BLaER1 (cell line): Measurements from ENCODE around the gene SLC2A3.
"Not testable (repeated sequence)": the region's sequence is repeated elsewhere in the genome, so short reads cannot be mapped to it uniquely, and the experiment has no call there.

Experiments used
- H3K27ac ChIP-seq: shearing (Covaris generic); formaldehyde crosslinking; 2 replicates; pipeline ENCODE4 v1.8.1; 2022
- H3K27me3 ChIP-seq: shearing (Covaris generic); formaldehyde crosslinking; 2 replicates; pipeline ENCODE4 v1.8.1; 2022
- H3K36me3 ChIP-seq: shearing (Covaris generic); formaldehyde crosslinking; 2 replicates; pipeline ENCODE4 v1.8.1; 2022
- H3K4me1 ChIP-seq: shearing (Covaris generic); formaldehyde crosslinking; 2 replicates; pipeline ENCODE4 v1.8.1; 2022
- H3K4me2 ChIP-seq: shearing (Covaris generic); formaldehyde crosslinking; 2 replicates; pipeline ENCODE4 v1.8.1; 2022
- H3K4me3 ChIP-seq: shearing (Covaris generic); formaldehyde crosslinking; 2 replicates; pipeline ENCODE4 v1.8.1; 2022
- H3K9ac ChIP-seq: shearing (Covaris generic); formaldehyde crosslinking; 2 replicates; pipeline ENCODE4 v1.8.1; 2022
- H3K9me3 ChIP-seq: shearing (Covaris generic); formaldehyde crosslinking; 2 replicates; pipeline ENCODE4 v1.8.1; 2022
- H4K20me1 ChIP-seq: shearing (Covaris generic); formaldehyde crosslinking; 2 replicates; pipeline ENCODE4 v1.8.1; 2022
- Cebpa-rat ChIP-seq: shearing (Covaris generic); IDR thresholded peaks from 2 replicates; pipeline ENCODE4 v1.8.1; 2022

The SLC2A3 gene

GRCh38 chr12:7948589-7949260 lies 12.7 kb upstream of the SLC2A3 start:
- H3K4me1 ChIP-seq = peaks cover 7% of the 10 kb centered on the region; the same call in 1 of the 2 replicates
- no peak overlapping the region for H3K9ac ChIP-seq
- no peak for TF ChIP-seq Cebpa-rat
- H3K4me3 ChIP-seq = no peak overlapping the region
- no peaks in the 10 kb centered on the region for H4K20me1 ChIP-seq
- no peak overlapping the region for H3K27ac ChIP-seq
- H3K4me2 ChIP-seq = no peak overlapping the region
- H3K27me3 ChIP-seq = no peaks in the 10 kb centered on the region
- H3K9me3 ChIP-seq = no peaks in the 10 kb centered on the region
- no peaks in the 10 kb centered on the region for H3K36me3 ChIP-seq

- Histone ChIP-seq H3K4me3 (no peak overlapping the region), H3K4me2 (no peak overlapping the region), H3K36me3 (no peaks in the 10 kb centered on the region), H3K27ac (no peak overlapping the region), H3K9ac (no peak overlapping the region), H4K20me1 (no peaks in the 10 kb centered on the region), H3K4me1 (peaks cover 7% of the 10 kb centered on the region; the same call in 1 of the 2 replicates), H3K9me3 (no peaks in the 10 kb centered on the region), H3K27me3 (no peaks in the 10 kb centered on the region)
- no peak for TF ChIP-seq Cebpa-rat
Measured at GRCh38 chr12:7947011-7947410, 11.0 kb upstream of the SLC2A3 start.

- not testable (repeated sequence) for H4K20me1 ChIP-seq, H3K27me3 ChIP-seq, H3K9ac ChIP-seq, H3K4me2 ChIP-seq, H3K4me3 ChIP-seq, H3K27ac ChIP-seq, H3K36me3 ChIP-seq, H3K4me1 ChIP-seq, H3K9me3 ChIP-seq
Measured at GRCh38 chr12:7944760-7945159, 8.8 kb upstream of the SLC2A3 start.

GRCh38 chr12:7940906-7941305 lies 4.9 kb upstream of the SLC2A3 start:
- no peak for TF ChIP-seq Cebpa-rat
- H3K9ac ChIP-seq = no peak overlapping the region

GRCh38 chr12:7937833-7938506 lies 2.0 kb upstream of the SLC2A3 start:
- no peak for TF ChIP-seq Cebpa-rat
- Histone ChIP-seq H3K27me3 (no peaks in the 10 kb centered on the region), H3K4me1 (peaks cover 33% of the 10 kb centered on the region), H4K20me1 (peaks cover 26% of the 10 kb centered on the region), H3K36me3 (peaks cover 1% of the 10 kb centered on the region), H3K4me2 (peak overlapping the region; percentile 55), H3K27ac (peak overlapping the region; percentile 50), H3K4me3 (no peak overlapping the region), H3K9me3 (no peaks in the 10 kb centered on the region), H3K9ac (no peak overlapping the region)

More at GRCh38 chr12:7940906-7941305, 4.9 kb upstream of the SLC2A3 start:
- Histone ChIP-seq H3K4me2 (no peak overlapping the region), H3K36me3 (no peaks in the 10 kb centered on the region), H4K20me1 (peaks cover under 1% of the 10 kb centered on the region; the same call in 1 of the 2 replicates), H3K9me3 (no peaks in the 10 kb centered on the region), H3K27ac (no peak overlapping the region), H3K4me1 (peaks cover 24% of the 10 kb centered on the region), H3K4me3 (no peak overlapping the region), H3K27me3 (no peaks in the 10 kb centered on the region)

GRCh38 chr12:7934889-7935492 lies 996 bp downstream of the SLC2A3 start:
- TF ChIP-seq Cebpa-rat = no peak
- H4K20me1 ChIP-seq = peaks cover 56% of the 10 kb centered on the region
- peak overlapping the region; percentile 87 for H3K4me2 ChIP-seq
- no peaks in the 10 kb centered on the region for H3K27me3 ChIP-seq
- H3K9ac ChIP-seq = peak overlapping the region; percentile 82
- peak overlapping the region; percentile 81 for H3K27ac ChIP-seq
- peak overlapping the region; percentile 74 for H3K4me3 ChIP-seq
- peaks cover 31% of the 10 kb centered on the region for H3K36me3 ChIP-seq
- no peaks in the 10 kb centered on the region for H3K9me3 ChIP-seq
- peaks cover 43% of the 10 kb centered on the region for H3K4me1 ChIP-seq

- H3K9me3 ChIP-seq = no peaks in the 10 kb centered on the region
- H3K9ac ChIP-seq = peak overlapping the region; percentile 82
- H3K27me3 ChIP-seq = no peaks in the 10 kb centered on the region
- peaks cover 38% of the 10 kb centered on the region for H3K36me3 ChIP-seq
- peaks cover 43% of the 10 kb centered on the region for H3K4me1 ChIP-seq
- TF ChIP-seq Cebpa-rat = no peak
- H3K4me3 ChIP-seq = peak overlapping the region; percentile 74
- H3K4me2 ChIP-seq = peak overlapping the region; percentile 87
- H4K20me1 ChIP-seq = peaks cover 62% of the 10 kb centered on the region
- peak overlapping the region; percentile 81 for H3K27ac ChIP-seq
Measured at GRCh38 chr12:7934091-7934888, 1.7 kb downstream of the SLC2A3 start.

GRCh38 chr12:7933255-7933726 lies 2.7 kb downstream of the SLC2A3 start:
- Histone ChIP-seq H3K4me2 (peak overlapping the region; percentile 87), H3K9me3 (no peaks in the 10 kb centered on the region), H3K4me1 (peaks cover 38% of the 10 kb centered on the region), H3K9ac (peak overlapping the region; percentile 82), H3K36me3 (peaks cover 48% of the 10 kb centered on the region), H3K4me3 (peak overlapping the region; percentile 74), H3K27ac (peak overlapping the region; percentile 81), H4K20me1 (peaks cover 72% of the 10 kb centered on the region), H3K27me3 (no peaks in the 10 kb centered on the region)
- no peak for TF ChIP-seq Cebpa-rat

- not testable (repeated sequence) for H3K27me3 ChIP-seq, H3K27ac ChIP-seq, H3K9me3 ChIP-seq, H3K9ac ChIP-seq
- Histone ChIP-seq H3K36me3 (peaks cover 54% of the 10 kb centered on the region), H3K4me3 (peak overlapping the region; percentile 74; the same call in 1 of the 2 replicates), H4K20me1 (peaks cover 78% of the 10 kb centered on the region), H3K4me1 (peaks cover 32% of the 10 kb centered on the region), H3K4me2 (peak overlapping the region; percentile 87)
Measured at GRCh38 chr12:7932599-7933240, 3.3 kb downstream of the SLC2A3 start.
